H1 (cell line): ENCODE results near the gene NEK4. TPM values are rescaled to one million over a fixed set of nuclear protein-coding genes. Genes with fewer than 3 reads are reported as not detected.

Experiments
- RBBP5 ChIP-seq: IDR thresholded peaks from 2 replicates; pipeline ENCODE4 v1.7.1; 2012; ENCODE audit warnings: low read depth, mild to moderate bottlenecking, inconsistent platforms, low read length, moderate library complexity, borderline replicate concordance
- SIRT6 ChIP-seq: IDR thresholded peaks from one replicate; pipeline ENCODE4 v1.7.1; 2012; ENCODE audit warnings: low read length, inconsistent platforms
- SUZ12 ChIP-seq: fragments of 200-600 bp; sonication (generic); IDR thresholded peaks from 2 replicates; pipeline ENCODE4 v1.6.1; 2012; ENCODE audit warnings: mild to moderate bottlenecking, inconsistent platforms, low read length, moderate library complexity, mixed read lengths
- YY1 ChIP-seq: IDR thresholded peaks from 2 replicates; pipeline ENCODE4 v1.6.1; 2011; ENCODE audit warnings: low read depth, mild to moderate bottlenecking, low read length
- polyA plus RNA-seq, 7 experiments: library from polyadenylated mRNA; depleted of rRNA in 3 of 7; stranded (reverse) in 5 of 7; unstranded in 2 of 7; fragments of >200 nt in 5 of 7; fragments of 200-250 nt in 2 of 7; gene quantifications; 1 replicate in 5 of 7; 2 replicates in 1 of 7; 4 replicates in 1 of 7; pipeline versions ENCODE4 v1.2.1 to v1.2.3, GENCODE V29; 2011 to 2013; ENCODE audit warnings: missing spikeins in 2 of 7, mixed read lengths in 2 of 7
- total RNA-seq: library from RNA; stranded (reverse); fragmentation: NEBNext Ultra II Directional; extraction: Animal tissue kit (Norgen Biotek cat#: 25700); gene quantifications from 2 replicates; pipeline ENCODE4 v1.2.1, GENCODE V29; 2021

NEK4 gene
- total and polyA plus RNA-seq, 2 of the 8 experiments (the other 6 are each of a cell fraction or from before 2014, with no cell fraction given), result 7.5 to 40.0 TPM

- TF ChIP-seq YY1, result no peak
- TF ChIP-seq SUZ12, result no peak
- TF ChIP-seq RBBP5, result no peak
- no peak for TF ChIP-seq SIRT6
- TF ChIP-seq, all 59 proteins: peak for 0
Observed at GRCh38 chr3:52684184-52684583, 86.6 kb downstream of the NEK4 start (continued).
